ENCODE results near the gene KANSL1. TPM values are rescaled to one million over a fixed set of nuclear protein-coding genes. Genes with fewer than 3 reads are reported as not detected.
A peak's percentile ranks its signal among the peaks of the same experiment; 100 is the strongest.

Gene KANSL1
- total RNA-seq, 1 experiment from 2014 or later: 35.6 TPM

GRCh38 chr17:46039592-46040186, 153.5 kb downstream of the KANSL1 start:
- in situ Hi-C loops (cut with HindIII; ENCODE audit: low pct_unique_long_range_greater_than_20kb, low sequenced_read_pairs): no loop called here
- DNase-seq (ENCODE audit: low read depth): no peak

GRCh38 chr17:46038937-46039336, 154.3 kb downstream of the KANSL1 start:
- in situ Hi-C loops (cut with HindIII; ENCODE audit: low pct_unique_long_range_greater_than_20kb, low sequenced_read_pairs): no loop called here
- DNase-seq (ENCODE audit: low read depth): no peak

- in situ Hi-C loops (cut with HindIII; ENCODE audit: low pct_unique_long_range_greater_than_20kb, low sequenced_read_pairs): no loop called here
- no peak for DNase-seq (ENCODE audit: low read depth)
Measured at GRCh38 chr17:46038414-46038813, 154.8 kb downstream of the KANSL1 start.

GRCh38 chr17:46037722-46038255, 155.4 kb downstream of the KANSL1 start:
- in situ Hi-C loops (cut with HindIII; ENCODE audit: low pct_unique_long_range_greater_than_20kb, low sequenced_read_pairs): no loop called here
- no peak for DNase-seq (ENCODE audit: low read depth)

GRCh38 chr17:46036491-46036890, 156.7 kb downstream of the KANSL1 start:
- in situ Hi-C loops (cut with HindIII; ENCODE audit: low pct_unique_long_range_greater_than_20kb, low sequenced_read_pairs): no loop called here
- DNase-seq (ENCODE audit: low read depth): no peak

GRCh38 chr17:46035112-46035818, 158.0 kb downstream of the KANSL1 start:
- peak; percentile 28 for DNase-seq (ENCODE audit: low read depth)
- in situ Hi-C loops (cut with HindIII; ENCODE audit: low pct_unique_long_range_greater_than_20kb, low sequenced_read_pairs): no loop called here

- in situ Hi-C loops (cut with HindIII; ENCODE audit: low pct_unique_long_range_greater_than_20kb, low sequenced_read_pairs): no loop called here
- DNase-seq (ENCODE audit: low read depth): no peak
Measured at GRCh38 chr17:46033392-46033791, 159.8 kb downstream of the KANSL1 start.

GRCh38 chr17:46032909-46033308, 160.3 kb downstream of the KANSL1 start:
- in situ Hi-C loops (cut with HindIII; ENCODE audit: low pct_unique_long_range_greater_than_20kb, low sequenced_read_pairs): no loop called here
- DNase-seq (ENCODE audit: low read depth): no peak

- no peak for DNase-seq (ENCODE audit: low read depth)
- in situ Hi-C loops (cut with HindIII; ENCODE audit: low pct_unique_long_range_greater_than_20kb, low sequenced_read_pairs): no loop called here
Measured at GRCh38 chr17:46031920-46032319, 161.3 kb downstream of the KANSL1 start.

- in situ Hi-C loops (cut with HindIII; ENCODE audit: low pct_unique_long_range_greater_than_20kb, low sequenced_read_pairs): no loop called here
Measured at GRCh38 chr17:46031440-46031839, 161.8 kb downstream of the KANSL1 start.

GRCh38 chr17:46030752-46031151, 162.5 kb downstream of the KANSL1 start:
- no peak for DNase-seq (ENCODE audit: low read depth)
- in situ Hi-C loops (cut with HindIII; ENCODE audit: low pct_unique_long_range_greater_than_20kb, low sequenced_read_pairs): no loop called here

More at GRCh38 chr17:46031440-46031839, 161.8 kb downstream of the KANSL1 start:
- no peak for DNase-seq (ENCODE audit: low read depth)

- no peak for DNase-seq (ENCODE audit: low read depth)
- in situ Hi-C loops (cut with HindIII; ENCODE audit: low pct_unique_long_range_greater_than_20kb, low sequenced_read_pairs): no loop called here
Measured at GRCh38 chr17:46029627-46030026, 163.6 kb downstream of the KANSL1 start.

GRCh38 chr17:46028981-46029565, 164.2 kb downstream of the KANSL1 start:
- in situ Hi-C loops (cut with HindIII; ENCODE audit: low pct_unique_long_range_greater_than_20kb, low sequenced_read_pairs): no loop called here
- DNase-seq (ENCODE audit: low read depth): no peak

- in situ Hi-C loops (cut with HindIII; ENCODE audit: low pct_unique_long_range_greater_than_20kb, low sequenced_read_pairs): no loop called here
- no peak for DNase-seq (ENCODE audit: low read depth)
Measured at GRCh38 chr17:46028374-46028773, 164.9 kb downstream of the KANSL1 start.

GRCh38 chr17:46027976-46028325, 165.3 kb downstream of the KANSL1 start:
- DNase-seq (ENCODE audit: low read depth): no peak
- in situ Hi-C loops (cut with HindIII; ENCODE audit: low pct_unique_long_range_greater_than_20kb, low sequenced_read_pairs): no loop called here

- in situ Hi-C loops (cut with HindIII; ENCODE audit: low pct_unique_long_range_greater_than_20kb, low sequenced_read_pairs): no loop called here
- no peak for DNase-seq (ENCODE audit: low read depth)
Measured at GRCh38 chr17:46027048-46027975, 165.9 kb downstream of the KANSL1 start.

GRCh38 chr17:46026166-46027047, 166.8 kb downstream of the KANSL1 start:
- in situ Hi-C loops (cut with HindIII; ENCODE audit: low pct_unique_long_range_greater_than_20kb, low sequenced_read_pairs): no loop called here
- no peak for DNase-seq (ENCODE audit: low read depth)

All from Caki2 (cell line).